HK-2 (cell line): ENCODE data around the gene SLC35F1.
A peak's percentile ranks its signal among the peaks of the same experiment; 100 is the strongest.
"Not testable (repeated sequence)": the region's sequence is repeated elsewhere in the genome, so short reads cannot be mapped to it uniquely, and the experiment has no call there.

Source experiments
- DNase-seq: peaks from one replicate; pipeline ENCODE4 v3.0.0-alpha.2; 2018; ENCODE audit not compliant: unreplicated experiment

The SLC35F1 gene

GRCh38 chr6:117906958-117907600 is at the start of gene SLC35F1:
TSS of gene SLC35F1 (plus strand) at chr6:117907264.
- DNase-seq, result peak; percentile 20

GRCh38 chr6:117858601-117859000 is 48.5 kb upstream of the SLC35F1 start:
- DNase-seq, result not testable (repeated sequence)

GRCh38 chr6:117861545-117861944 is 45.5 kb upstream of the SLC35F1 start:
- DNase-seq, result no peak

GRCh38 chr6:117866561-117866960 is 40.5 kb upstream of the SLC35F1 start:
- no peak for DNase-seq

- DNase-seq, result no peak
Observed at GRCh38 chr6:117870486-117871242, 36.4 kb upstream of the SLC35F1 start.

- no peak for DNase-seq
Observed at GRCh38 chr6:117880824-117881223, 26.2 kb upstream of the SLC35F1 start.

GRCh38 chr6:117890172-117890571 is 16.9 kb upstream of the SLC35F1 start:
- DNase-seq, result no peak

- DNase-seq, result no peak
Observed at GRCh38 chr6:117906507-117906957, 532 bp upstream of the SLC35F1 start.

GRCh38 chr6:117907601-117908245 is 659 bp downstream of the SLC35F1 start:
- DNase-seq, result no peak

- no peak for DNase-seq
Observed at GRCh38 chr6:117908246-117909068, 1.4 kb downstream of the SLC35F1 start.

GRCh38 chr6:117909638-117910037 is 2.6 kb downstream of the SLC35F1 start:
- DNase-seq, result no peak

GRCh38 chr6:117910549-117910948 is 3.5 kb downstream of the SLC35F1 start:
- no peak for DNase-seq

GRCh38 chr6:117911150-117911549 is 4.1 kb downstream of the SLC35F1 start:
- no peak for DNase-seq

- DNase-seq, result no peak
Observed at GRCh38 chr6:117911660-117912059, 4.6 kb downstream of the SLC35F1 start.

- DNase-seq, result no peak
Observed at GRCh38 chr6:117915846-117916245, 8.8 kb downstream of the SLC35F1 start.

- no peak for DNase-seq
Observed at GRCh38 chr6:117916483-117916882, 9.4 kb downstream of the SLC35F1 start.

- DNase-seq, result no peak
Observed at GRCh38 chr6:117917176-117917575, 10.1 kb downstream of the SLC35F1 start.

- no peak for DNase-seq
Observed at GRCh38 chr6:117918454-117918853, 11.4 kb downstream of the SLC35F1 start.

- no peak for DNase-seq
Observed at GRCh38 chr6:117919275-117919674, 12.2 kb downstream of the SLC35F1 start.

GRCh38 chr6:117919775-117920729 is 13.0 kb downstream of the SLC35F1 start:
- DNase-seq, result no peak

GRCh38 chr6:117924690-117925089 is 17.6 kb downstream of the SLC35F1 start:
- DNase-seq, result no peak
